GM12878 (cell line): Measurements from ENCODE around the gene COBLL1. TPM values are rescaled to one million over a fixed set of nuclear protein-coding genes. Genes with fewer than 3 reads are reported as not detected.

Source experiments
- ATAC-seq: fragments of 200-7000 bp; cut with Tn5 transposase; 3 replicates; pipeline ENCODE4 v1.9.1; 2020; ENCODE audit warnings: mild to moderate bottlenecking, moderate library complexity
- BruUV-seq: library from RNA; stranded (reverse); fragments of 400-500 nt; replicated peaks from 2 replicates; lab custom pipeline; 2021; lab: Mats Ljungman, UMichigan
- CTCF ChIA-PET: fragments of 300-600 bp; sonication (Branson Sonifier 250); formaldehyde crosslinking; extraction: SDS; loops from one replicate; lab custom pipeline; 2021; ENCODE audit warnings: inconsistent platforms; lab: Yijun Ruan, JAX
- POLR2A ChIA-PET: fragments of 350-600 bp; formaldehyde crosslinking; extraction: SDS; loops from one replicate; lab custom pipeline; 2021; ENCODE audit warnings: inconsistent platforms; lab: Charles Lee
- RAD21 ChIA-PET: fragments of 300-600 bp; sonication (Branson Sonifier 250); formaldehyde crosslinking; loops from one replicate; lab custom pipeline; 2023; ENCODE audit warnings: antibody characterized with exemption; ENCODE audit not compliant: unreplicated experiment; lab: Charles Lee
- SMC1A ChIA-PET: fragments of 300-600 bp; sonication (Branson Sonifier 250); formaldehyde crosslinking; loops from one replicate; lab custom pipeline; 2023; ENCODE audit not compliant: unreplicated experiment, uncharacterized antibody; lab: Charles Lee
- DNase-seq: peaks from one replicate; pipeline ENCODE4 v3.0.0-alpha.2; 2011; ENCODE audit warnings: low read depth, low spot score
- FAIRE-seq: peaks from 3 replicates; lab custom pipeline; 2011; peaks lifted over from hg19 to GRCh38; lab: Jason Lieb, UNC
- H2AFZ ChIP-seq: 2 replicates; pipeline ENCODE4 v1.6.0; 2011; ENCODE audit warnings: low read depth, low read length, control low read depth; ENCODE audit not compliant: control insufficient read depth
- H3K27ac ChIP-seq: 2 replicates; pipeline ENCODE4 v1.5.1; 2011; ENCODE audit warnings: control low read depth; ENCODE audit not compliant: control insufficient read depth, insufficient read depth
- H3K27me3 ChIP-seq, 2 experiments: replicated peaks in 1 of 2; 2 replicates each; pipeline versions ENCODE4 v1.6.0 to v1.6.1; 2011; ENCODE audit warnings: low read length in 1 of 2; ENCODE audit not compliant: control insufficient read depth in 2 of 2, insufficient read depth in 2 of 2
- H3K36me3 ChIP-seq, 2 experiments: 2 replicates each; pipeline ENCODE4 v1.5.1; 2011; ENCODE audit warnings: low read length in 1 of 2; ENCODE audit not compliant: control insufficient read depth in 2 of 2, insufficient read depth in 2 of 2
- H3K4me1 ChIP-seq: 2 replicates; pipeline ENCODE4 v1.6.1; 2011; ENCODE audit warnings: mild to moderate bottlenecking, low read length, moderate library complexity, mixed read lengths; ENCODE audit not compliant: control insufficient read depth, insufficient read depth
- H3K4me2 ChIP-seq: 2 replicates; pipeline ENCODE4 v1.6.0; 2011; ENCODE audit warnings: control low read depth; ENCODE audit not compliant: control insufficient read depth, insufficient read depth
- H3K4me3 ChIP-seq: fragments of 200-600 bp; sonication (generic); 2 replicates; pipeline ENCODE4 v1.5.1; 2016
- H3K79me2 ChIP-seq: 2 replicates; pipeline ENCODE4 v1.6.0; 2011; ENCODE audit warnings: low read length; ENCODE audit not compliant: control insufficient read depth, insufficient read depth
- H3K9ac ChIP-seq: 2 replicates; pipeline ENCODE4 v1.8.0; 2011; ENCODE audit warnings: low read length, control low read depth, mixed read lengths; ENCODE audit not compliant: control insufficient read depth, insufficient read depth
- H3K9me3 ChIP-seq: replicated peaks from 3 replicates; pipeline ENCODE4 v1.5.1; 2011; ENCODE audit warnings: mild to moderate bottlenecking, low read length; ENCODE audit not compliant: control insufficient read depth, insufficient read depth
- H4K20me1 ChIP-seq: 2 replicates; pipeline ENCODE4 v1.6.0; 2011; ENCODE audit not compliant: control insufficient read depth, insufficient read depth
- CEBPB ChIP-seq, 2 experiments: fragments of 150-350 bp in 1 of 2; IDR thresholded peaks; 2 replicates each; pipeline ENCODE4 v1.6.1; 2012 to 2014; ENCODE audit warnings: low read depth in 2 of 2, low read length in 2 of 2, borderline replicate concordance in 1 of 2, inconsistent platforms in 1 of 2
- ESRRA ChIP-seq: IDR thresholded peaks from 2 replicates; pipeline ENCODE4 v1.6.1; 2012; ENCODE audit warnings: mild to moderate bottlenecking, low read length, improper control_type of control experiment
- GATAD2B ChIP-seq: fragments of 450-650 bp; conservative IDR thresholded peaks from 2 replicates; pipeline ENCODE4 v1.6.1; 2017; ENCODE audit warnings: low read depth, mild to moderate bottlenecking, moderate library complexity
- MEF2A ChIP-seq: IDR thresholded peaks from 2 replicates; pipeline ENCODE4 v1.6.1; 2011; ENCODE audit warnings: low read depth, mild to moderate bottlenecking, low read length, moderate library complexity; ENCODE audit not compliant: insufficient read depth
- RAD51 ChIP-seq: fragments of 450-650 bp; IDR thresholded peaks from 2 replicates; pipeline ENCODE4 v1.6.1; 2016; ENCODE audit warnings: moderate library complexity, mild to moderate bottlenecking, inconsistent platforms
- RUNX3 ChIP-seq: IDR thresholded peaks from 2 replicates; pipeline ENCODE4 v1.6.1; 2012; ENCODE audit warnings: low read length, inconsistent platforms
- SIN3A ChIP-seq: IDR thresholded peaks from 2 replicates; pipeline ENCODE4 v1.6.1; 2012; ENCODE audit warnings: low read depth, low read length, improper control_type of control experiment
- SMAD5 ChIP-seq: IDR thresholded peaks from 2 replicates; pipeline ENCODE4 v1.6.1; 2016; ENCODE audit warnings: antibody characterized with exemption, low read depth
- STAT1 ChIP-seq: fragments of 450-650 bp; conservative IDR thresholded peaks from 2 replicates; pipeline ENCODE4 v1.6.1; 2014; ENCODE audit warnings: antibody characterized with exemption, mild to moderate bottlenecking
- TARDBP ChIP-seq: IDR thresholded peaks from 2 replicates; pipeline ENCODE4 v1.6.1; 2016; ENCODE audit warnings: borderline replicate concordance
- YY1 ChIP-seq: IDR thresholded peaks from 2 replicates; pipeline ENCODE4 v1.6.1; 2011; ENCODE audit warnings: low read depth, mild to moderate bottlenecking, low read length
- ZSCAN29 ChIP-seq: fragments of 450-650 bp; IDR thresholded peaks from 2 replicates; pipeline ENCODE4 v1.6.1; 2017; ENCODE audit warnings: mild to moderate bottlenecking, moderate library complexity
- WGBS: methylation state at CpG from one replicate; pipeline ENCODE4 v1.1.6; 2016; ENCODE audit warnings: low lambda C conversion rate; ENCODE audit not compliant: insufficient replicate concordance, insufficient coverage; ENCODE audit errors: missing lambda C conversion rate; 5-methylcytosine and 5-hydroxymethylcytosine counted together
- in situ Hi-C: fragments of 300-500 bp; cut with MboI; formaldehyde crosslinking; loops from 9 replicates; pipeline ENCODE4 v1.14.3; 2018; ENCODE audit warnings: mixed read lengths
- intact Hi-C: fragments of 100-400 bp; cut with micrococcal nuclease; formaldehyde crosslinking; loops from one replicate; pipeline ENCODE4 v1.14.2; 2022; ENCODE audit not compliant: unreplicated experiment
- polyA plus RNA-seq, 11 experiments: library from polyadenylated mRNA; depleted of rRNA in 4 of 11; unstranded in 6 of 11; stranded (reverse) in 5 of 11; fragments of >200 nt; fragmentation: Nextera tagmentation in 4 of 11; fragmentation: Illumina TruSeq in 1 of 11; extraction: Ambion mirVana in 4 of 11; extraction: Trizol in 1 of 11; gene quantifications; 1 replicate in 1 of 11; 2 replicates in 10 of 11; pipeline versions ENCODE4 v1.2.1 to v1.2.3, GENCODE V29; 2011 to 2016; ENCODE audit warnings: inconsistent platforms in 2 of 11, missing spikeins in 2 of 11, low read depth in 1 of 11
- total RNA-seq, 4 experiments: library from RNA; depleted of rRNA in 3 of 4; stranded (reverse); fragments of >200 nt in 3 of 4; fragmentation: Illumina TruSeq in 1 of 4; extraction: Trizol in 1 of 4; gene quantifications; 2 replicates each; pipeline versions ENCODE4 v1.2.1 to v1.2.3, GENCODE V29; 2013 to 2021
- TF ChIP-seq, protein P1 (sequence below): fragments of 450-650 bp; conservative IDR thresholded peaks from 2 replicates; pipeline ENCODE4 v1.6.1; 2017; ENCODE audit warnings: mild to moderate bottlenecking, moderate library complexity
- TF ChIP-seq, protein P2 (sequence below): fragments of 450-650 bp; IDR thresholded peaks from 2 replicates; pipeline ENCODE4 v1.6.1; 2016; ENCODE audit warnings: mild to moderate bottlenecking
- TF ChIP-seq, protein P3 (sequence below): fragments of 450-650 bp; IDR thresholded peaks from 2 replicates; pipeline ENCODE4 v1.6.1; 2017; ENCODE audit warnings: mild to moderate bottlenecking
- TF ChIP-seq, protein P4 (sequence below): IDR thresholded peaks from 2 replicates; pipeline ENCODE4 v1.6.1; 2012; ENCODE audit warnings: low read depth, low read length, improper control_type of control experiment
- TF ChIP-seq, protein P5 (sequence below): IDR thresholded peaks from 2 replicates; pipeline ENCODE4 v1.6.1; 2011; ENCODE audit warnings: mild to moderate bottlenecking, low read depth, low read length, moderate library complexity; ENCODE audit not compliant: insufficient replicate concordance

COBLL1 gene
- total and polyA plus RNA-seq, 10 of the 15 experiments (the other 5 are each of a cell fraction or from before 2014, with no cell fraction given), result 0.46 TPM; not detected in 9

DNA sequence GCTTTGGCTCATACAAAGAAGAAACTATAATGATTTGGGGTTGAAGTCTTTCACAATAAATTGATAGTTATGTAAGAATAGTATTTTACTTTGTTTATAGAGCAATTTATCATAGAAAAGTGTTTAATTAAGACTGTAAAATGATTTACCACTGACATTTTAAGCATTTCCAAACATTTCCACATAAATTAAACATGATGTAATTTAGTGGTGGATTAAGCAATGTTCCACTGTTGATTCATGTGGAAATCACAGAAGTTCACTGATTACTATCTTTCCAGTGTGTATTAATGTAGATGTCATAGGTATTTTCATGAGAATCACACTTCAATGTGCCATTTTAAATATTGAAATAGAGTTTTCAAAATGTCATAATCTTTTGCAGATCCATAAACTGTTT lies 180.3 kb downstream of the COBLL1 start (continued):
- TF ChIP-seq, protein P1, sequence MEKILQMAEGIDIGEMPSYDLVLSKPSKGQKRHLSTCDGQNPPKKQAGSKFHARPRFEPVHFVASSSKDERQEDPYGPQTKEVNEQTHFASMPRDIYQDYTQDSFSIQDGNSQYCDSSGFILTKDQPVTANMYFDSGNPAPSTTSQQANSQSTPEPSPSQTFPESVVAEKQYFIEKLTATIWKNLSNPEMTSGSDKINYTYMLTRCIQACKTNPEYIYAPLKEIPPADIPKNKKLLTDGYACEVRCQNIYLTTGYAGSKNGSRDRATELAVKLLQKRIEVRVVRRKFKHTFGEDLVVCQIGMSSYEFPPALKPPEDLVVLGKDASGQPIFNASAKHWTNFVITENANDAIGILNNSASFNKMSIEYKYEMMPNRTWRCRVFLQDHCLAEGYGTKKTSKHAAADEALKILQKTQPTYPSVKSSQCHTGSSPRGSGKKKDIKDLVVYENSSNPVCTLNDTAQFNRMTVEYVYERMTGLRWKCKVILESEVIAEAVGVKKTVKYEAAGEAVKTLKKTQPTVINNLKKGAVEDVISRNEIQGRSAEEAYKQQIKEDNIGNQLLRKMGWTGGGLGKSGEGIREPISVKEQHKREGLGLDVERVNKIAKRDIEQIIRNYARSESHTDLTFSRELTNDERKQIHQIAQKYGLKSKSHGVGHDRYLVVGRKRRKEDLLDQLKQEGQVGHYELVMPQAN, result no peak
- no peak for TF ChIP-seq RUNX3
- no peak for TF ChIP-seq RAD51
- TF ChIP-seq STAT1, result no peak

DNA sequence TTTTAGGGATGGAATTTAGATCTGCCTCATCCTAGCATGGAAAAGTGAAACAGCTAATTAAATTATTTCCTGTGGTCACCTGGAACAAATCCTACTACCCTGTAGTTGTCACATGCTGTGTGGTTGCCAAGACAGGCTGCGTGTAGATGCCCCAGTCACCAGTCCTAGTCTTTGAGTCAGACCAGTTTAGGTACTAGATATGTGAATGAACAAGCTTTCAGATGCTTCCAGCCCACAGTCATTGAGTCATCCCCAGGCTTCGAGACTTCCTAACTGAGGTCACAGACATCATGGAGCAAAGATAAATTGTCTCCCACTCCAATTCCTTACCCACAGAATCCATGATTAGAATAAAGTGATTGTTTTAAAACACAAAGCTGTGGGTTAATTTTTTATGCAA lies 184.5 kb downstream of the COBLL1 start:
- ChIA-PET RAD21 (no interaction called here), SMC1A (no interaction called here), CTCF (no interaction called here), POLR2A (no interaction called here)
- BruUV-seq, result no TSS peak
- no peaks in the 10 kb centered on the region for H3K36me3 ChIP-seq
- H2AFZ ChIP-seq, result no peak overlapping the region
- H3K27me3 ChIP-seq, result no peaks in the 10 kb centered on the region
- H3K9ac ChIP-seq, result no peak overlapping the region
- H3K4me1 ChIP-seq, result no peaks in the 10 kb centered on the region
- DNase-seq (no peak), FAIRE-seq (no peak), ATAC-seq (no peak)
- no peaks in the 10 kb centered on the region for H3K79me2 ChIP-seq
- H4K20me1 ChIP-seq, result no peaks in the 10 kb centered on the region
- no peak overlapping the region for H3K4me2 ChIP-seq
- H3K4me3 ChIP-seq, result no peak overlapping the region
- no peaks in the 10 kb centered on the region for H3K9me3 ChIP-seq
- intact Hi-C loops, result no loop called here
- in situ Hi-C loops, result no loop called here
- WGBS, result 8% methylated on average over 2 of the region's 2 CpGs
- H3K27ac ChIP-seq, result no peak overlapping the region
- TF ChIP-seq, protein P2, sequence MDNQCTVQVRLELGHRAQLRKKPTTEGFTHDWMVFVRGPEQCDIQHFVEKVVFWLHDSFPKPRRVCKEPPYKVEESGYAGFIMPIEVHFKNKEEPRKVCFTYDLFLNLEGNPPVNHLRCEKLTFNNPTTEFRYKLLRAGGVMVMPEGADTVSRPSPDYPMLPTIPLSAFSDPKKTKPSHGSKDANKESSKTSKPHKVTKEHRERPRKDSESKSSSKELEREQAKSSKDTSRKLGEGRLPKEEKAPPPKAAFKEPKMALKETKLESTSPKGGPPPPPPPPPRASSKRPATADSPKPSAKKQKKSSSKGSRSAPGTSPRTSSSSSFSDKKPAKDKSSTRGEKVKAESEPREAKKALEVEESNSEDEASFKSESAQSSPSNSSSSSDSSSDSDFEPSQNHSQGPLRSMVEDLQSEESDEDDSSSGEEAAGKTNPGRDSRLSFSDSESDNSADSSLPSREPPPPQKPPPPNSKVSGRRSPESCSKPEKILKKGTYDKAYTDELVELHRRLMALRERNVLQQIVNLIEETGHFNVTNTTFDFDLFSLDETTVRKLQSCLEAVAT, result no peak
- TF ChIP-seq ESRRA (no peak), MEF2A (no peak), GATAD2B (no peak), SIN3A (no peak), YY1 (no peak), ZSCAN29 (no peak), CEBPB (IDR thresholded peaks at IDR 0.05; ENCODE audit: borderline replicate concordance in 1 of 2, low read depth in 2 of 2, low read length in 2 of 2) (no peak), TARDBP (no peak), SMAD5 (no peak)
- TF ChIP-seq, protein P3, sequence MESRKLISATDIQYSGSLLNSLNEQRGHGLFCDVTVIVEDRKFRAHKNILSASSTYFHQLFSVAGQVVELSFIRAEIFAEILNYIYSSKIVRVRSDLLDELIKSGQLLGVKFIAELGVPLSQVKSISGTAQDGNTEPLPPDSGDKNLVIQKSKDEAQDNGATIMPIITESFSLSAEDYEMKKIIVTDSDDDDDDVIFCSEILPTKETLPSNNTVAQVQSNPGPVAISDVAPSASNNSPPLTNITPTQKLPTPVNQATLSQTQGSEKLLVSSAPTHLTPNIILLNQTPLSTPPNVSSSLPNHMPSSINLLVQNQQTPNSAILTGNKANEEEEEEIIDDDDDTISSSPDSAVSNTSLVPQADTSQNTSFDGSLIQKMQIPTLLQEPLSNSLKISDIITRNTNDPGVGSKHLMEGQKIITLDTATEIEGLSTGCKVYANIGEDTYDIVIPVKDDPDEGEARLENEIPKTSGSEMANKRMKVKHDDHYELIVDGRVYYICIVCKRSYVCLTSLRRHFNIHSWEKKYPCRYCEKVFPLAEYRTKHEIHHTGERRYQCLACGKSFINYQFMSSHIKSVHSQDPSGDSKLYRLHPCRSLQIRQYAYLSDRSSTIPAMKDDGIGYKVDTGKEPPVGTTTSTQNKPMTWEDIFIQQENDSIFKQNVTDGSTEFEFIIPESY, result no peak
- TF ChIP-seq, protein P4, sequence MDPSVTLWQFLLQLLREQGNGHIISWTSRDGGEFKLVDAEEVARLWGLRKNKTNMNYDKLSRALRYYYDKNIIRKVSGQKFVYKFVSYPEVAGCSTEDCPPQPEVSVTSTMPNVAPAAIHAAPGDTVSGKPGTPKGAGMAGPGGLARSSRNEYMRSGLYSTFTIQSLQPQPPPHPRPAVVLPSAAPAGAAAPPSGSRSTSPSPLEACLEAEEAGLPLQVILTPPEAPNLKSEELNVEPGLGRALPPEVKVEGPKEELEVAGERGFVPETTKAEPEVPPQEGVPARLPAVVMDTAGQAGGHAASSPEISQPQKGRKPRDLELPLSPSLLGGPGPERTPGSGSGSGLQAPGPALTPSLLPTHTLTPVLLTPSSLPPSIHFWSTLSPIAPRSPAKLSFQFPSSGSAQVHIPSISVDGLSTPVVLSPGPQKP, result no peak
- TF ChIP-seq, protein P5, sequence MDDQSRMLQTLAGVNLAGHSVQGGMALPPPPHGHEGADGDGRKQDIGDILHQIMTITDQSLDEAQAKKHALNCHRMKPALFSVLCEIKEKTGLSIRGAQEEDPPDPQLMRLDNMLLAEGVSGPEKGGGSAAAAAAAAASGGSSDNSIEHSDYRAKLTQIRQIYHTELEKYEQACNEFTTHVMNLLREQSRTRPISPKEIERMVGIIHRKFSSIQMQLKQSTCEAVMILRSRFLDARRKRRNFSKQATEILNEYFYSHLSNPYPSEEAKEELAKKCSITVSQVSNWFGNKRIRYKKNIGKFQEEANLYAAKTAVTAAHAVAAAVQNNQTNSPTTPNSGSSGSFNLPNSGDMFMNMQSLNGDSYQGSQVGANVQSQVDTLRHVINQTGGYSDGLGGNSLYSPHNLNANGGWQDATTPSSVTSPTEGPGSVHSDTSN, result no peak
